Uterus (tissue), 4 donors: ENCODE results near the gene ATP11A. TPM values are rescaled to one million over a fixed set of nuclear protein-coding genes. Genes with fewer than 3 reads are reported as not detected.

ENCODE experiments used
- DNase-seq, 2 donors: peaks; one replicate each; pipeline ENCODE4 v3.0.0-alpha.2; 2019 to 2020
- H3K27ac ChIP-seq, 2 donors: fragments of 200-600 bp; sonication (generic); 1 replicate in 1 of 2; 2 replicates in 1 of 2; pipeline ENCODE4 v1.5.1; 2016 to 2018
- H3K27me3 ChIP-seq, 2 donors: fragments of 200-600 bp; sonication (generic); one replicate each; pipeline ENCODE4 v1.5.1; 2018 to 2019; ENCODE audit warnings: control low read depth in 1 of 2
- H3K36me3 ChIP-seq, 2 donors: fragments of 200-600 bp; sonication (generic); one replicate each; pipeline ENCODE4 v1.5.1; 2019; ENCODE audit warnings: control low read depth in 1 of 2
- H3K4me1 ChIP-seq, 2 donors: fragments of 200-600 bp; sonication (generic); one replicate each; pipeline ENCODE4 v1.5.1; 2018 to 2019; ENCODE audit warnings: control low read depth in 1 of 2
- H3K4me3 ChIP-seq, 2 donors: fragments of 200-600 bp; sonication (generic); 1 replicate in 1 of 2; 2 replicates in 1 of 2; pipeline ENCODE4 v1.5.1; 2018 to 2019; ENCODE audit warnings: mild to moderate bottlenecking in 1 of 2
- H3K9me3 ChIP-seq, 2 donors: fragments of 200-600 bp; sonication (generic); one replicate each; pipeline ENCODE4 v1.5.1; 2019; ENCODE audit warnings: control low read depth in 1 of 2
- CTCF ChIP-seq, 4 experiments: fragments of 200-600 bp in 2 of 4; fragments of 450-650 bp in 2 of 4; sonication (generic) in 2 of 4; IDR thresholded peaks; one replicate each; pipeline ENCODE4 v1.5.1; 2016 to 2019; ENCODE audit warnings: antibody characterized with exemption in 4 of 4, mild to moderate bottlenecking in 2 of 4, moderate library complexity in 1 of 4
- POLR2A ChIP-seq, 2 donors: fragments of 450-650 bp; IDR thresholded peaks; one replicate each; pipeline ENCODE4 v1.6.1; 2016; ENCODE audit warnings: antibody characterized with exemption in 2 of 2, mild to moderate bottlenecking in 1 of 2, moderate library complexity in 1 of 2
- intact Hi-C: fragments of 100-400 bp; cut with DNase I; formaldehyde crosslinking; loops from one replicate; pipeline ENCODE4 v1.15.1; 2023; ENCODE audit warnings: low total_unique reads
- total RNA-seq, 4 donors: library from RNA; depleted of rRNA in 3 of 4; stranded (reverse); fragments of >200 nt in 3 of 4; gene quantifications; one replicate each; pipeline versions ENCODE4 v1.1.0 to v1.2.4, GENCODE V29; 2014 to 2023
- donor health status: DM: yes; HTN: yes; CAD: no.

ATP11A gene
- total RNA-seq, 4 donors from 2014 or later, result 12.8 to 149 (median 22.8) TPM

GRCh38 chr13:112898621-112899280 lies 208.9 kb downstream of the ATP11A start:
- Histone ChIP-seq H3K9me3 (no peaks in the 10 kb centered on the region), H3K36me3 (no peaks in the 10 kb centered on the region), H3K27me3 (peaks cover 9 to 10% of the 10 kb centered on the region in 2 donors), H3K4me1 (peaks cover 0 to 17% of the 10 kb centered on the region in 2 donors), H3K4me3 (no peak overlapping the region), H3K27ac (no peak overlapping the region)
- DNase-seq, result no peak
- TF ChIP-seq CTCF (IDR thresholded peaks at IDR 0.05), result no peak
- TF ChIP-seq POLR2A (IDR thresholded peaks at IDR 0.05), result no peak
- intact Hi-C loops, result no loop called here

- Histone ChIP-seq H3K4me1 (peaks cover 0 to 9% of the 10 kb centered on the region in 2 donors), H3K36me3 (no peaks in the 10 kb centered on the region), H3K27me3 (peaks cover 9 to 10% of the 10 kb centered on the region in 2 donors), H3K9me3 (no peaks in the 10 kb centered on the region), H3K27ac (no peak overlapping the region), H3K4me3 (no peak overlapping the region)
- peak in 1 of 2 donors; percentile 3 for DNase-seq
- TF ChIP-seq CTCF (IDR thresholded peaks at IDR 0.05) (no peak), POLR2A (IDR thresholded peaks at IDR 0.05) (no peak)
- intact Hi-C loops, result no loop called here
Measured at GRCh38 chr13:112899281-112900225, 209.7 kb downstream of the ATP11A start.

- H3K27me3 ChIP-seq, result peaks cover 4 to 8% of the 10 kb centered on the region in 2 donors
- no peaks in the 10 kb centered on the region for H3K36me3 ChIP-seq
- no peak for DNase-seq
- TF ChIP-seq POLR2A (IDR thresholded peaks at IDR 0.05), result no peak
- no peak for TF ChIP-seq CTCF (IDR thresholded peaks at IDR 0.05)
- intact Hi-C loops, result no loop called here
- peaks cover 0 to 2% of the 10 kb centered on the region in 2 donors for H3K4me1 ChIP-seq
- H3K4me3 ChIP-seq, result no peak overlapping the region
- H3K9me3 ChIP-seq, result no peaks in the 10 kb centered on the region
- no peak overlapping the region for H3K27ac ChIP-seq
Measured at GRCh38 chr13:112900226-112900600, 210.4 kb downstream of the ATP11A start.

GRCh38 chr13:112900691-112901091 lies 210.9 kb downstream of the ATP11A start:
- TF ChIP-seq CTCF (IDR thresholded peaks at IDR 0.05) (no peak), POLR2A (IDR thresholded peaks at IDR 0.05) (no peak)
- Histone ChIP-seq H3K9me3 (no peaks in the 10 kb centered on the region), H3K36me3 (no peaks in the 10 kb centered on the region), H3K4me1 (no peaks in the 10 kb centered on the region), H3K4me3 (no peak overlapping the region), H3K27ac (no peak overlapping the region), H3K27me3 (peaks cover under 1 to 3% of the 10 kb centered on the region in 2 donors)
- DNase-seq, result no peak
- intact Hi-C loops, result no loop called here
